ENCODE measurements around the gene MCRIP2.

The MCRIP2 gene

GRCh38 chr16:676565-676902 is 34.9 kb downstream of the MCRIP2 start:
- H3K4me2 ChIP-seq (ENCODE audit: low read depth, low read length, poor library complexity, severe bottlenecking) = no peak overlapping the region
- no peaks in the 10 kb centered on the region for H3K9me3 ChIP-seq (ENCODE audit: insufficient read depth, low read depth, low read length)
- no peaks in the 10 kb centered on the region for H3K27me3 ChIP-seq (ENCODE audit: insufficient read depth, low read length, poor library complexity, severe bottlenecking)
- no peak overlapping the region for H3K4me3 ChIP-seq (ENCODE audit: low read length, poor library complexity, severe bottlenecking)
- H3K79me2 ChIP-seq (ENCODE audit: insufficient read depth, low read length) = peaks cover 9% of the 10 kb centered on the region; the same call in 1 of the 2 replicates
- no peak overlapping the region for H3K9ac ChIP-seq (ENCODE audit: low read depth, low read length, poor library complexity, severe bottlenecking)
- H4K20me1 ChIP-seq (ENCODE audit: insufficient read depth, low read length, poor library complexity, severe bottlenecking) = peaks cover 2% of the 10 kb centered on the region
- no peaks in the 10 kb centered on the region for H3F3A ChIP-seq (ENCODE audit: low read depth)
- no peak for TF ChIP-seq EZH2phosphoT487 (IDR thresholded peaks at IDR 0.05; ENCODE audit: borderline replicate concordance)
- TF ChIP-seq CTCF (conservative IDR thresholded peaks at IDR 0.05; ENCODE audit: low read length) = no peak
- no peaks in the 10 kb centered on the region for H3K36me3 ChIP-seq (ENCODE audit: insufficient read depth, low read length)
- no peaks in the 10 kb centered on the region for H3K9me2 ChIP-seq (replicated peaks; ENCODE audit: low read depth, low read length)
- peaks cover 4% of the 10 kb centered on the region for H3K4me1 ChIP-seq (ENCODE audit: insufficient read depth, low read length, poor library complexity, severe bottlenecking)
- H2AFZ ChIP-seq (ENCODE audit: low read length) = no peak overlapping the region

GRCh38 chr16:676913-677312 is 35.3 kb downstream of the MCRIP2 start:
- no peaks in the 10 kb centered on the region for H3K27me3 ChIP-seq (ENCODE audit: insufficient read depth, low read length, poor library complexity, severe bottlenecking)
- H3K9me3 ChIP-seq (ENCODE audit: insufficient read depth, low read depth, low read length) = no peaks in the 10 kb centered on the region
- peaks cover 13% of the 10 kb centered on the region; the same call in 1 of the 2 replicates for H3K79me2 ChIP-seq (ENCODE audit: insufficient read depth, low read length)
- peaks cover 2% of the 10 kb centered on the region for H4K20me1 ChIP-seq (ENCODE audit: insufficient read depth, low read length, poor library complexity, severe bottlenecking)
- no peak overlapping the region for H2AFZ ChIP-seq (ENCODE audit: low read length)
- no peaks in the 10 kb centered on the region for H3K9me2 ChIP-seq (replicated peaks; ENCODE audit: low read depth, low read length)
- no peaks in the 10 kb centered on the region for H3K36me3 ChIP-seq (ENCODE audit: insufficient read depth, low read length)
- H3K4me3 ChIP-seq (ENCODE audit: low read length, poor library complexity, severe bottlenecking) = no peak overlapping the region
- no peaks in the 10 kb centered on the region for H3F3A ChIP-seq (ENCODE audit: low read depth)
- H3K4me2 ChIP-seq (ENCODE audit: low read depth, low read length, poor library complexity, severe bottlenecking) = no peak overlapping the region
- H3K9ac ChIP-seq (ENCODE audit: low read depth, low read length, poor library complexity, severe bottlenecking) = no peak overlapping the region
- peaks cover 4% of the 10 kb centered on the region for H3K4me1 ChIP-seq (ENCODE audit: insufficient read depth, low read length, poor library complexity, severe bottlenecking)
- TF ChIP-seq EZH2phosphoT487 (IDR thresholded peaks at IDR 0.05; ENCODE audit: borderline replicate concordance) = no peak
- TF ChIP-seq CTCF (conservative IDR thresholded peaks at IDR 0.05; ENCODE audit: low read length) = no peak

GRCh38 chr16:677316-678190 is 35.9 kb downstream of the MCRIP2 start:
- TF ChIP-seq EZH2phosphoT487 (IDR thresholded peaks at IDR 0.05; ENCODE audit: borderline replicate concordance) (no peak), CTCF (conservative IDR thresholded peaks at IDR 0.05; ENCODE audit: low read length) (no peak)
- Histone ChIP-seq H3K9me3 (ENCODE audit: insufficient read depth, low read depth, low read length) (no peaks in the 10 kb centered on the region), H3K4me2 (ENCODE audit: low read depth, low read length, poor library complexity, severe bottlenecking) (no peak overlapping the region), H3K9ac (ENCODE audit: low read depth, low read length, poor library complexity, severe bottlenecking) (no peak overlapping the region), H3K4me3 (ENCODE audit: low read length, poor library complexity, severe bottlenecking) (no peak overlapping the region), H3K9me2 (replicated peaks; ENCODE audit: low read depth, low read length) (no peaks in the 10 kb centered on the region), H3K27me3 (ENCODE audit: insufficient read depth, low read length, poor library complexity, severe bottlenecking) (no peaks in the 10 kb centered on the region), H3F3A (ENCODE audit: low read depth) (no peaks in the 10 kb centered on the region), H3K36me3 (ENCODE audit: insufficient read depth, low read length) (no peaks in the 10 kb centered on the region), H3K79me2 (ENCODE audit: insufficient read depth, low read length) (peaks cover 16% of the 10 kb centered on the region; the same call in 1 of the 2 replicates), H4K20me1 (ENCODE audit: insufficient read depth, low read length, poor library complexity, severe bottlenecking) (peaks cover 2% of the 10 kb centered on the region), H2AFZ (ENCODE audit: low read length) (no peak overlapping the region), H3K4me1 (ENCODE audit: insufficient read depth, low read length, poor library complexity, severe bottlenecking) (peaks cover 4% of the 10 kb centered on the region)

Data from Loucy (cell line).